Activated CD8-positive, alpha-beta T cell treated with anti-CD3 and anti-CD28 coated beads for 36 hours (primary cell): Measurements from ENCODE around the gene TTC4. TPM values are rescaled to one million over a fixed set of nuclear protein-coding genes. Genes with fewer than 3 reads are reported as not detected.

Source experiments
- ATAC-seq: fragments of 200-7000 bp; cut with Tn5 transposase; one replicate; pipeline ENCODE4 v1.10.0; 2021; ENCODE audit warnings: mild to moderate bottlenecking, moderate library complexity
- CTCF ChIA-PET: fragments of 350-600 bp; sonication (Branson Sonifier 250); formaldehyde crosslinking; loops from one replicate; lab custom pipeline; 2021; ENCODE audit warnings: antibody characterized with exemption; lab: Charles Lee
- POLR2A ChIA-PET: fragments of 350-600 bp; sonication (Branson Sonifier 250); formaldehyde crosslinking; loops from one replicate; lab custom pipeline; 2021; ENCODE audit warnings: antibody characterized with exemption; lab: Charles Lee
- DNase-seq: peaks from one replicate; pipeline ENCODE4 v3.0.0-alpha.2; 2020
- H3K27ac Mint-ChIP-seq: one replicate; pipeline ENCODE4 v1.8.0; 2021; ENCODE audit warnings: mild to moderate bottlenecking, mixed read lengths
- H3K27me3 Mint-ChIP-seq: one replicate; pipeline ENCODE4 v1.8.0; 2021; ENCODE audit warnings: mixed read lengths
- H3K36me3 Mint-ChIP-seq: one replicate; pipeline ENCODE4 v1.8.0; 2021; ENCODE audit warnings: low read depth, mixed read lengths
- H3K4me1 Mint-ChIP-seq: one replicate; pipeline ENCODE4 v1.8.0; 2021; ENCODE audit warnings: low read depth, mixed read lengths
- H3K4me3 Mint-ChIP-seq: one replicate; pipeline ENCODE4 v1.8.0; 2021; ENCODE audit warnings: mild to moderate bottlenecking, moderate library complexity, mixed read lengths
- H3K9me3 Mint-ChIP-seq: one replicate; pipeline ENCODE4 v1.8.0; 2021; ENCODE audit warnings: mixed read lengths
- CTCF ChIP-seq: fragments of 200-600 bp; IDR thresholded peaks from one replicate; pipeline ENCODE4 v1.8.0; 2022; ENCODE audit warnings: antibody characterized with exemption, mild to moderate bottlenecking
- intact Hi-C: fragments of 100-400 bp; cut with micrococcal nuclease; formaldehyde crosslinking; loops from one replicate; pipeline ENCODE4 v1.10.0; 2022
- total RNA-seq, 2 experiments: library from RNA; stranded (reverse); gene quantifications; one replicate each; pipeline ENCODE4 v1.2.3, GENCODE V29; 2021

TTC4 gene
- total RNA-seq, 2 experiments from 2014 or later: 26.7 to 28.2 TPM

DNA sequence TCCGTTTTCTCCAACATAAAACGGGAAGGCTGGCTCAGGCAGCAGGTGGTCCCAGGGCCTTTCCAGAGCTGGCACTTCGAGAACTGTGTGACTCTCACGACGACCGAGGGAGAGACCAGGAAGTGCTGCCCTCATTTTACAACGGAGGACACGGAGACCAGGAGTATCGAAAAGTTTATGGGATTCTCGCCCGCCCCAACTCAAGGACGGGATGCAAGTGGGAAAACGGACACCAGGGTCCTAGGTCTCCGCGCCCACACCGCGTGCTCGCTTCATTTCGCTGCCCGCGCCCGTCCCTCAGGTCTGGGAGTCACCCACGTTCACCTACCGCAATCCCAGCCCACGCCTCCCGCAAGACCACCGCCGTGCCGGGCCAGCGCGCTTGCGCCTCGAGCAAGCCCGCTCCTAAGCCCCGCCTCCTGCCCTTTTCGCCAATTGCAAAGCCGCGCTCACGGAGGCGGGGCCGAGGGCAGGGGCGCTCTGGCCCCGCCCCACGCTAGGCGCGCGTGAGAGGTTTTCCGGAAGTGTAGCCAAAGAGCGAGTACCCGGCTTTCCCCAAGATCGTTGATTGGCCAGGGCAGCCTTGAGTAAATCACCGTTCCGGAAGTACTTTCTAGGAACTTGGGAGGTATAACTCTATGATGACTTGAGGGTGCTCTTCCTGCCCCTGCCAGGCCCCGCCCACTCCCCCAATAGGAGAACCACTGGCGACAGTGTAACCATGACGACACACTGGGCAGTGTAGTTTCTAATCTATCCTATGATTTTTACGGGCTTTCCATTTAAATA, 48.7 kb downstream of the TTC4 start, which contains the start of gene PARS2:
PARS2 (minus strand) TSS at position 391 of the 789 bp plus-strand sequence. CDS start 5,362 bp downstream, outside the sequence.
- H3K36me3 Mint-ChIP-seq: peaks cover 4% of the 10 kb centered on the region
- H3K4me3 Mint-ChIP-seq: peak within 1 kb of the TSS; percentile 91
- ATAC-seq (peak; percentile 96), DNase-seq (peak; percentile 98)
- H3K27me3 Mint-ChIP-seq: no peaks in the 10 kb centered on the region
- POLR2A ChIA-PET: interaction anchor here (0.6 to 2.0 kb wide), 5 partner anchors 11 to 564 kb away, joined by 3 to 4 read pairs (median 4); partner anchors contain the start of genes CYB5RL, MRPL37 and TTC4
- H3K4me1 Mint-ChIP-seq: peaks cover 21% of the 10 kb centered on the region
- CTCF ChIA-PET: interaction anchor here (0.9 to 3.6 kb wide), 3 partner anchors 28 to 257 kb away, joined by 3 to 18 read pairs (median 3); partner anchors contain the start of gene TTC22
- TF ChIP-seq CTCF: no peak
- H3K9me3 Mint-ChIP-seq: no peaks in the 10 kb centered on the region
- intact Hi-C loops: no loop called here
- H3K27ac Mint-ChIP-seq: peak within 1 kb of the TSS; percentile 94

DNA sequence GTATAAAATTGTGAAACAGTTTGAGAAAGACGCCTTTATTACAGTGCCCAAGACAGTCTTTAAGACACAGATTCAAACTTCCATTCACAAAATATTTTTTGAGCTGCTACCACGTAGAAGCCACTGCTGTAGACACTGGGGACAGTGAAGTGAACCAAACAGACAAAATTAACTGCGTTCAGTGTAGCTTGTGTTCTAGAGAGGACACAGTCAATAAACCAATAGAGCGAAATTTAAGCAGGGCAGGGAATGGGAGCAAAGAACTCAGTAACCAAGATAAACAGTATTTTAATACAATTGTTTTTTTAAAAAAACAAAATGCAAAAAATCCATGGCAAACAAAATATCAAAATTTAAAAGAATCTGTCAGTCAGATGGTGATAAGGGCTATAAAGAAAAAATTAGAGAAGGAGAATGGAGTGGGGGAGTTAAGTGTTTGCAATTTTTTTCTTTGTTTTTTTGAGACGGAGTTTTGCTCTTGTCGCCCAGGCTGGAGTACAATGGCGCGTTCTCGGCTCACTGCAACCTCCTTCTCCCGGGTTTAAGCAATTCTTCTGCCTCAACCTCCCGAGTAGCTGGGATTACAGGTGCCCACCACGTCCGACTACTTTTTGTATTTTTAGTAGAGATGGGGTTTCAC, 49.4 kb downstream of the TTC4 start:
- CTCF ChIA-PET: interaction anchor here (0.9 to 3.6 kb wide), 4 partner anchors 12 to 257 kb away, joined by 3 to 18 read pairs (median 5); partner anchors contain the start of gene TTC22
- no peak for TF ChIP-seq CTCF
- DNase-seq (no peak), ATAC-seq (peak; percentile 7)
- H3K27ac Mint-ChIP-seq: peak overlapping the region; percentile 81
- intact Hi-C loops: no loop called here
- H3K4me1 Mint-ChIP-seq: peaks cover 20% of the 10 kb centered on the region
- H3K4me3 Mint-ChIP-seq: peak overlapping the region; percentile 91
- H3K9me3 Mint-ChIP-seq: no peaks in the 10 kb centered on the region
- peaks cover 4% of the 10 kb centered on the region for H3K36me3 Mint-ChIP-seq
- H3K27me3 Mint-ChIP-seq: no peaks in the 10 kb centered on the region
- POLR2A ChIA-PET: interaction anchor here (0.6 to 2.0 kb wide), 3 partner anchors 10 to 565 kb away, joined by 4 to 5 read pairs (median 4); partner anchors contain the start of genes CYB5RL and MRPL37

DNA sequence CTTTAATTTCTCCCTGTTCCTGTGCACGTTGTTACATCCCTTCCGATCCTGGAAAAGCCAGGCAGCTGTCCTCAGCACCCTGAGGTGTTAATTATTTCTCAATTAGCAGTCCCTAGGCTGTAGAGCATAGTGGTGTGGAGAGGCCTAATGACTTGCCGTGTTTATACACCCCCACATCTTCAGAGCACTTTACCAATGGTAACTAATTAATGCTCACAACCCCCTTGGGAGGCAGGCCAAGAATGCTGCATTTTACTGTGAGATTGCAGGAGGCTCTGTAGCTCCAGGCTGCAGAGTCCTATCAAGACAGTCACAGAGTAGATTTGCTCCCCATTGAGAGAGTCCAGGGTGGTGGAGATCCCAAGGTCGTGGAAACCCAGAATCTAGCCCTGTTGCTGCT, 51.1 kb downstream of the TTC4 start:
- Mint-ChIP-seq H3K4me1 (peaks cover 15% of the 10 kb centered on the region), H3K36me3 (peaks cover 4% of the 10 kb centered on the region), H3K27ac (no peak overlapping the region), H3K27me3 (no peaks in the 10 kb centered on the region), H3K9me3 (no peaks in the 10 kb centered on the region), H3K4me3 (no peak overlapping the region)
- POLR2A ChIA-PET: interaction anchor here (1.7 kb wide), 1 partner anchor 16 kb away, joined by 5 read pairs; no protein-coding TSS in a partner anchor
- CTCF ChIA-PET: interaction anchor here (1.8 to 2.0 kb wide), 2 partner anchors 24 to 43 kb away, joined by 7 read pairs; no protein-coding TSS in a partner anchor
- intact Hi-C loops: no loop called here
- DNase-seq: no peak
- ATAC-seq: no peak
- no peak for TF ChIP-seq CTCF

DNA sequence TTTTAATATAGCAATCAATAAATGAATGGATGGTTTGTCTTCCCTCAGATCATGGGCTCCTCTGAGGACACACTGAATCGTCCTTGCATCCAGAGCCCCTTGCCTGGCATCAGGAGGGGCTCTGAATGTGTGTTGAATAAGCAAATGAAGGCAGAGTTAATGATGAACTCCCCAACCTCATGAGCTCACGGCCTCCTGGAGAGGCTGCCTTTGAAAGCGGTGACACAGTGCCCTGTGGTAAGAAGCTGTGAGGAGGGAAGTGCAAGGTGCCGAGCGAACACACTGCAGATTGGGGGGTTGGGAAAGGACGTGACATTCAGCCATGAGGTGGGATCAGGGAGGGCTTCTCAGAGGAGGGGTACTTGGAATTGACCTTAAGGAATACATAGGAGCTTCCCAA, 51.9 kb downstream of the TTC4 start:
- Mint-ChIP-seq H3K36me3 (peaks cover 4% of the 10 kb centered on the region), H3K4me1 (peaks cover 14% of the 10 kb centered on the region), H3K27me3 (no peaks in the 10 kb centered on the region), H3K27ac (no peak overlapping the region), H3K4me3 (no peak overlapping the region), H3K9me3 (no peaks in the 10 kb centered on the region)
- POLR2A ChIA-PET: interaction anchor here (1.1 to 1.7 kb wide), 3 partner anchors 17 to 89 kb away, joined by 3 to 5 read pairs (median 3); no protein-coding TSS in a partner anchor
- DNase-seq (no peak), ATAC-seq (no peak)
- CTCF ChIA-PET: interaction anchor here (1.0 to 2.0 kb wide), 3 partner anchors 25 to 43 kb away, joined by 3 to 7 read pairs (median 5); no protein-coding TSS in a partner anchor
- intact Hi-C loops: no loop called here
- TF ChIP-seq CTCF: no peak
